HG03025 (cell line): ENCODE measurements around the gene PRKRIP1.
A peak's percentile ranks its signal among the peaks of the same experiment; 100 is the strongest.
"Not testable (repeated sequence)": the region's sequence is repeated elsewhere in the genome, so short reads cannot be mapped to it uniquely, and the experiment has no call there.

Experiments used
- ATAC-seq: cut with Tn5 transposase; IDR thresholded peaks from one replicate; pipeline ENCODE4 v1.9.1; 2021; ENCODE audit warnings: mild to moderate bottlenecking, moderate library complexity; ENCODE audit not compliant: unreplicated experiment, low FRiP score

PRKRIP1 gene, protein sequence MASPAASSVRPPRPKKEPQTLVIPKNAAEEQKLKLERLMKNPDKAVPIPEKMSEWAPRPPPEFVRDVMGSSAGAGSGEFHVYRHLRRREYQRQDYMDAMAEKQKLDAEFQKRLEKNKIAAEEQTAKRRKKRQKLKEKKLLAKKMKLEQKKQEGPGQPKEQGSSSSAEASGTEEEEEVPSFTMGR

DNA sequence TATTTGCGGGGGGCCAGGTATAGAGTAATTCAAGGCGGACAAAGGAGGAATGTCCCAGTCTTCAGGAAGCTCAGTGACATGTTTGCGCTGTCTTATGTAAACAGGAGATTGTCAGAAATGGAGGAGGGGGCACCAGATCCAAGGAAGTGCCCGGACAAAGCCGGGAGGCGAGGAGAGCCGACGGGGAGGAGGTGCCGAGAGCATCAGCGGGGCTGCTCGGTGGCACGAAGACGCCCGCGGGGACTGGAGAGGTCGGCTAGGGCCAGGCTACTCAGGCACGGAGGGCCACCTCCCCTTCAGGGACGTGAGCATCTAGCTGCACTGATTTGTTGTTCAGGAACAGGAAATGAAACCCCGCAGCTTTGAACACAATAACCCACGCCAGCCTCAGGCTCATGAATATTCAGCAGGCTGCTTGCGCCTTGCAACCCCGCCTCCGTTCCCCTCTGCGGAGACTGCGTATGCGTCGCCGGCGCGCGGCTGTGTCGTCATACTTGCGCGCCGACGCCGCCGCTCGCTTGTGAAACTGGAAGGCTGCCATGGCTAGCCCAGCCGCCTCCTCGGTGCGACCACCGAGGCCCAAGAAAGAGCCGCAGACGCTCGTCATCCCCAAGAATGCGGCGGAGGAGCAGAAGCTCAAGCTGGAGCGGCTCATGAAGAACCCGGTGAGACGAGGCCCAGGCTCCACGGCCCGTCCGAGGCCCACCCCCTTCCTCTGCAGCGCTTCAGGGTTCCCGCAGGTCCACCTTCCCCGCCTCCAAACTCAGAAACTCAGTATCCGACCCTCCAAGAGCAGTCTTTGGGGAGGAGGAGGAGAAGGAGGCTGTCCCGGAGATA lies at the start of gene PRKRIP1:
TSS of gene PRKRIP1 (plus strand) at position 491 of the 837 bp plus-strand sequence. CDS start at position 540, 49 bp downstream.
- ATAC-seq = peak; percentile 87

DNA sequence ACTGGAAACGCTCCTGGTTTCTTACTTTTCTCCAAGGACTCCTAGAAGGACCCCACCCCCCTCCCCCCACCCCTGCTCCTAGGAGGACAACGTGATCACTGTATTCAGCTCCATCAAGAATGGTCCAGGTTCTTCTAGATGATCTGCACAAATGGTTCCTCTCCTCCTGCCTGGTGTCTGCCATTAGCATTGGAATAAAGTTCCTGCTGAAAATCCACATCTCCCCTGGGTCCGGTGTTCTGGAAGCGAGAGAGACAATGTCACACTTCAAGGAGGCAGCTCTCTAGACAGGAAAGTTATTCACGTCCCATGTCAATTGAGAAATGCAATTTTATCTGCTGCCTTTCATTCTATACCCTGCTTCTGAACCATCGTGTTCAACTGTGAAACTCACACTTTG lies 49.2 kb upstream of the PRKRIP1 start:
- ATAC-seq = not testable (repeated sequence)

DNA sequence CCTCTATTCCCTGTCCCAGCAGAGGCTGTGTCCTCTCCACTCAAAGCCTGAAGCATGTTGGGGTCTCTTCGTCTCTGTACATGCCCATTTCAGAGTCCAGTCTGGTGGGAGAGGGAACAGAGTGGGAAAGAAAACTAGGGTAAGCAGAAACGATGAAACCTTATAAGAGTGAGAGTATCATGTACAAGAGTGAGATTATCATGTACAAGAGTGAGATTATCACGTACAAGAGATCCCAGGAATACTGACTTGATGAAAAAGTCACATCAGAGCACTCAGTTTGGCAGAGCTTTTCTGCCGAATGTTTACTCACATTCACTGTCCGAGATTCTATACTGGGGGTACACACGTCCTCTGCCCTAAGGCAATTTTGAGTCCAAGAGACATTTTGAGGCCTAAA lies 39.8 kb upstream of the PRKRIP1 start, which contains the start of gene SPDYE6:
TSS of gene SPDYE6 (minus strand) at position 101 of the 400 bp plus-strand sequence. CDS start 421 bp downstream, outside the sequence.
- not testable (repeated sequence) for ATAC-seq

DNA sequence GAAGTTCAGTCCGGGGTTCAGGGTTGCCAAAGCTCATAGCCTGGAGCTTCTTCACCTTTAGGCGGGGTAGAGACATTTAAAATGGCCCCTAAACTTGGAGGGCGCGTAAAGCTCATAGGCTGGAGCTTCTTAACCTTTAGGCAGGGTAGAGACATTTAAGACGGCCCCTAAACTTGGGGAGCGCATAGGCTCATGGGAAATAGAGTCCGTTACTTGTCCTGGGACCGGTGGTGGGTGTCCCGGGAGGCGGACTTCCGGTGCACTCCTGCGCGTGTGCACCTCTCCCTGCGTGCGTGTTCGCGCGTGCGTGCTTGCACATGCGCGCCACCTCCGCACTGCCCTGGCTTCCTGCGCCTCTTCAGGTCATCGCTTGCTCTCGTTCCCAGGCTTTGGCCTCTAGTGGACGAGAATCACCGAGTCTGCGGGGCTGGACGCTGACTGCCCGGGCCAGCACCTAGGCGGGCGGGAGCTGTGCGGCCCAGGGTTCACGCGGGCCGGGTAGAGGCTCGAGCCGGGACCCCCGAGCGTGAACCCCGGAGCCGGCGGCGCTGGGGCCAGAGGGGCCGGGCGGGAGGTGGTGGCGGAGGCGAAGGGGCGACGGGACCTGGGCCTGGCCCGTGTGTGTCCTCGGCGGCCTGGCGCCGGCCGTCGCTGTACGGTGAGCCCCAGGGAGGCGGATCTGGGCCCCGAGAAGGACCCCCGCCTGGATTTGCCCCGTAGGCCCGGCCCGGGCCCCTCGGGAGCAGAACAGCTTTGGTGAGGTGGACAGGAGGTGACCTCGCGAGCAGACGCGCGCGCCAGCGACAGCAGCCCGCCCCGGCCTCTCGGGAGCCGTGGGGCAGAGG lies 32.4 kb upstream of the PRKRIP1 start:
- ATAC-seq = peak; percentile 98

DNA sequence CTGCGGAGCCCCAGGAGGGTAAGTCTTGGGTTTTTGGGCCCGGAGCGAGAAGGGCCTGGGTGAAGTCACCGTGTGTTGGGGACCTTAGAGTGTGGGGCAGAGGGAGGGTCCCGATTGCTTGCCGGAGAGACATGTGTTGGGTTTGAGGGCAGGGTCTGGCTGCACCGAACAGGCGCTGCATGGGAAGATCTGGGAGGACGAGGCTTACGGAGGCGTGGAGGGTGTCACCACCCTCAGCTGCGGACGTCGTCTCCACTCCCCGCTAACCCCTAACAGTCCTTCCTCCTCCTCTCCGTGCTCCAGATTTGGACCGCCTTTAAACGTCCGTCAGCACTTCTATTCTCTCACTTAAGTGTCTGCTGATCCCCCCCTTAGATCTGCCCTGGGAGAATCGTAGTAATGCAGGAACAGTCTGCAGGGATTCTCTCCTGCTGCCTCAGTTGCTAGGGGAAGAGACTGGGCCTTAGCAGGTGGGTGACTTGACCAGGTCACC lies 31.7 kb upstream of the PRKRIP1 start:
- not testable (repeated sequence) for ATAC-seq

DNA sequence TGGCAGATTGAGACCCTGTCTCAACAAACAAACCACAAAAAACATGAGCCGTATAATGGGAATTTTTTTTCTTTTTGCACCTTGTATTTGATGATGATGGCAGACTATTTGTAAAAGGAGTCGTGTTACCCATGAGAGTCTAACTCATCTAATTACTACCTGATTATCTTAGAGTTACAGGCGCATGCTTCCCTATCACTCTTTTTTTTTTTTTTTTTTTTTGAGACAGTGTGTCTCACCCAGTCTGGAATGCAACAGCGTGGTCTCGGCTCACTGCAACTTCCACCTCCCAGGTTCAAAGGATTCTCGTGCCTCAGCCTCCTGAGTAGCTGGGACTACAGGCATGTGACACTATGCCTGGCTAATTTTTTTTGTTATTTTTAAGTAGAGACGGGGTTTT lies 30.8 kb upstream of the PRKRIP1 start:
- ATAC-seq = not testable (repeated sequence)

DNA sequence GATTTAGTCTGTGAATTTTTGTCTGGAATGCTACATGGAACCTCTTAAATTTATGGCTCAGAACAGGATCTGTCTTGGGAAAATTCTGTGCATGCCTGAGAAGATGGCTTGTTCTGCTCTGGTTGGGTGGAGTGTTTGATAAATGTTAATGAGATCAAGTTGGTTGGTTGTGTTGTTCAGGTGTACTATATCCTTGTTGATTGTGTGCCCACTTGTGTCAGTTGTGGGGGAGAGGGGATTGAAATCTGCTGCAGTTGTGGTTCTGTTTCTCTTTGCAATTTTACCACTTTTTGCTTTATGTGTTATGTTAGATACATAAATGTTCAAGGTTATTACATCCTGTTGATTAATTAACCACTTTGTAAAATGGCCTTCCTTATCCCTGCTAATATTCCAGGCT lies 26.1 kb upstream of the PRKRIP1 start:
- ATAC-seq = not testable (repeated sequence)

DNA sequence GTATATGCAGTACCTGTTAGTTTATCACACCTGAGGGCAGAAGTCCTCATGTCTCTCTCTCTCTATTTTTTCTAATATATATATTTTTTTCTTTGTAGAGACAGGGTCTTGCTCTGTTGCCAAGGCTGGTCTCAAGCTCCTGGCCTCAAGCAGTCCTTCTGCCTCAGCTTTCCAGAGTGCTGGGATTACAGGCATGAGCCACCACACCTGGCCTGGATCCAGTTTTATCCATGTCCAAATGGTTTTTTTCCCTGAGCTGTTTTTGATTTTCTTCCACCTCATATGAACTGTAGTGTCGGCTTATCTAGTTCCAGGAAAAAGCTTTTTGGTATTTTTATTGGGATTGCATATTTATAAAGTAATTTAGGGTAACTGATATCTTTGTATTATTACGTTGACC lies 23.4 kb upstream of the PRKRIP1 start:
- ATAC-seq = not testable (repeated sequence)

DNA sequence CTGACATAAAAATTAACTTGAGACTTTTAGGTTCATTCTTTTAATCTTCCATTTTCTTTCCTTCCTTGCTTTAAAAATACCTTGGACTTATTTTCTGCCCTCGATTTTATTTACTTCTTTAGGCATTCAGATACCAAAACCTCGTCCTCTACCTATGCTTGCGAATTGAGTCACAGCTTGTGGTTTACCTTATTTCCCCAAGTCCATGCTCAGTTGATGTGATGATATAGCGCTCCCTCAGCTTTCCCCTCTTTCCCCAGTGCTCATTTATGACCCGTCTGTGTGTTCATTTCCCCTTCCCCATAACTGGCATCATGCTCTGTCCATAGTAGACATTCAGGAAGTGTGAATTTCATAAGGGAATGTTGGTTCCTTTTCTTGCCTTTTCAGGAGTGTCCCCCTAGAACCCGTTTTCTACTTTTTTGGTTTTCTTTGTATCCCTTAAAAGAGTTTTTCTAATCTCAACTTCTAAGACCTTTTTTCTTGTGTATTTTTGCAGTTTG lies 19.1 kb upstream of the PRKRIP1 start:
- no peak for ATAC-seq

DNA sequence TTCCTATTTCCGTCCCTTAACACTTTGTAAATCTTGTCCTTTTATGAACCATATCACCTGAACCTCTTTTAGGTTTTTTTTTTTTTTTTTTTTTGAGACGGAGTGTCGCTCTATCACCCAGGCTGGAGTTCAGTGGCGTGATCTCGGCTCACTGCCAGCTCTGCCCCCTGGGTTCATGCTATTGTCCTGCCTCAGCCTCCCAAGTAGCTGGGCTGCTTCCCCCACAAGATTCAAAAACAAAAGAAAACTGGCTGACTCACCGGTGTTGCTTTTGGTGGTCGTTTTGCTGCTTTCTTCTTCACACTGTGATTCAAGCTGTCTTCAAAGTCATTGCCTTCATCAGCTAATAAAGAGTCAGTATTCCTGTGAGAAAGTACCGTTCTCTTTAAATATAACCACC lies 15.3 kb upstream of the PRKRIP1 start:
- not testable (repeated sequence) for ATAC-seq

DNA sequence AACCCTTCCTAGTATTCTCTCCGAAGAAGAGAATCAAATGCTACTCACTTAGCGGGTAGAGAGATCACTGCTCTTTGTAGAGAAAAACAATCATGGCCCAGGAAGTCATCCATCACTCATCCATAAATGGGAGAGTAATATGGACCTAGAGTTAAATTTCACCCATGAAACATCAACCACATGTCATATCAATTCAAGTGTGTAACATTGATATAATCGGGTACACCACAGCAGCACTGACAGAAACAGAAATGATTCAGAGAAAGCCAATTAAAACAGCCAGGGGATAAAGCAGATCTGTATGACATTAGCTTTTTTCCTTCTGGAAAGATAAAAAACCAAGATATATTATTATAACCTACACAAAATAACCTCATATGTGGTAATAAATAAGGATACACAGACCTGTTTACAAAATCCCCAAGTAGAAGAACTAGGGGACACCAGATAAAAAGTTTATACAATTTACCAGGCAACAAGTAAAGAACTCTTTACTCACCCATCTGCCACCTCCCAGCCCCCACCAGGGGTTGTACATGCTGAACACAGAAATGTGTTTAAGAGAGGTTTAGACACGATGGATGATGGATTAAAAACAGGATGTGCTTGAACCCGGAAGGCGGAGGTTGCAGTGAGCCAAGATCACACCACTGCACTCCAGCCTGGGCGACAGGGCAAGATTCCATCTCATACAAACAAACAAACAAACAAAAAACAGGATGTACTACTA lies 14.3 kb upstream of the PRKRIP1 start:
- ATAC-seq = not testable (repeated sequence)

DNA sequence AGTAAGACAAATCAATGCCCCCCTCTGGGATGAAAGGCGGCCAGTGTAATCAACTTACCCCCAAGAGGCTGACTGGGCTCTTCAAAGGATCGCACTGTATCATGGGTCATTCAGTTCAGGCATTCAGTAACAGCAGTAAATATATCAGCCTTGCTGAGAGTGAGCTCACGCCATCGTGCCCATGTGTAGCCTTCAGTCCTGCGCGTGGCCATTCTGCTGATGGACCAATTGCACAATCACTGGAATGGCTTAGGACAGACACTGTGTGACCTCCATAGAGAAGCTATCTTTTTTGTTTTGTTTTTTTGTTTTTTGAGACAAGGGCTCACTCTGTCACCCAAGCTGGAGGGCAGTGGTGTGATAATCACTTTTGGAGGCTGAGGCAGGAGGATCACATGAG lies 9.1 kb upstream of the PRKRIP1 start:
- no peak for ATAC-seq

DNA sequence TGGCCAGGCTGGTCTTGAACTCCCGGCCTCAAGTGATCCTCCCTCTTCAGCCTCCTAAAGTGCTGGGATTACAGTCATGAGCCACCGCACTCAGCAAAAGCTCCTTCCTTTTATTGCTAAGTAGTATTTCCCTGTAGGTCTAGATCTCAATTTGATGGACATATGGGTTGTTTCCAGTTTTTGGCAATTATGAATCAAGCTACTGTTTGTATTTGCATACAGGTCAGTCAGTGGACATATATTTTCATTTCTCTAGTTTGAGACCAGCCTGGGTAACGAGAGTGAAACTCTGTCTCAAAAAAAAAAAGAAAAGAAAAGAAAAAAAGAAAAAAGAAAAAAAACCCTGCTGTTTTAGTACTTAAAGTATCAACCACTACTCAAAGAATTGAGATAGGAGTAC lies 6.4 kb upstream of the PRKRIP1 start:
- ATAC-seq = no peak

DNA sequence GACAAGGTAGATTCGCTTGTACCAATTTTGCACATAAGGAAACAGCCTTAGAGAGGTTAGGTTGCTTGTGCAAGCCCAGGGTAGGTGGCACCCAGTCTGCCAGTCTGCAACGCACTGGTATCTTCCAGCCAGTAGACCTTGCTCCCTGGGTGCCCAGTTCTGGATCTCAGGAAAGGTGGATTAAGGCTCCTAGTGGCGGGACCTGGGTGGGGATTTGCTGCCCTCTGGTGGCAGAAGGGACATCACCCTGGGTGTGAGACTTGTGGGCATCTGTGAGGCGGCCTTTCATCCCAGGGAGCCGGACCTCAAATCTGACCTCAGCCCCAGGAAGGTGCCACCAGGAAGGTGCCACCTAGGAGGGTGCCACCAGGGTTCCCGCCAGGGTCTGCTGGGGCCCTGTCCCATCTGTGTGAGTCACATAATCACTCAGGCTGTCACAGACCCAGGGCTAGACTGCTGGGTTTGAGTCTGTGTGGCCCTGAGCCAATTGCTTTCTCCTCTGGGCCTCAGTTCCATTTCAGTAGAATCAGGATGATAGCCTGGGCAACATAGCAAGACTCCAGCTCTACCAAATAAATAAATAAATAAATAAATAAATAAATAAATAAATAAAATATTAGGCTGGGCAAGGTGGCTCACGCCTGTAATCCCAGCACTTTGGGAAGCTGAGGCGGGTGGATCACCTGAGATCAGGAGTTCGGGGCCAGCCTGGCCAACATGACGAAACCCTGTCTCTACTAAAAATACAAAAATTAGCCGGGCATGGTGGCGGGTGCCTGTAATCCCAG lies 5.3 kb upstream of the PRKRIP1 start:
- no peak for ATAC-seq

DNA sequence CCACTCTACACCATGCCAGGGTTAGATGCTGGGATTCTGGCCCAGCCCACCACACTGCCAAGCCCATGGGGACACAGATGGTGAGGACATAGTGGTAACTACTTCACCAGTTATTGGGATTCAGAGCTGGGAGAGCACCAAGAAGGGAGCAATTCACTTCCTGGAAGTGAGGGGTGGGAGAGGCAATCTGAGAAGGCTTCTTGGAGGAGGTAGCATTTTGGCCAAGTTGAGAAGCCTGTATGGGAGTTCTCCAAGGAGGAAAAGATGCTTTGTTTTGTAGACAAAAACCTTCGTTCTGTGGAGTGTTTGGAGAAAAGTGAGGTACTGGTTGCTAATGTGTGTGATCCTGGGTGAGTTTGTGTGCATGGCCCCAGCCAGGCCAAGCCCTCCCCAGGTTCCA lies 3.8 kb upstream of the PRKRIP1 start:
- no peak for ATAC-seq

DNA sequence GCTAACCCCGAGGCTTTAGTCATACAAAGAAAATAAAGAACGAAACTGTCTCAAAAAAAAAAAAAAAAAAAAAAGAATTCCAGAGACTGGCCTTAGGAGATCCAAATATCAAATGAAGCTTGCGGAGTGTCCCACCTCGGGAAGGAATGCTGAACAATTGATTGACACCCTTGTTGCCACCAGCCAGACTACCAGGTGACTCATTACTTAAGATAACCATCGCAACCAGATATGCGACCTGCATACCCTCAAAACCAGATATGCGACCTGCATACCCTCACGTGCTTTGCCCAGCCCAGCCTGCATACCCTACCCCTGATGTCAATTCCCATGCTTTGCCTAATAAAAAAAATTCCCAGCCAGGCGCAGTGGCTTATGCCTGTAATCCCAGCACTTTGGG lies 2.7 kb upstream of the PRKRIP1 start:
- ATAC-seq = no peak

DNA sequence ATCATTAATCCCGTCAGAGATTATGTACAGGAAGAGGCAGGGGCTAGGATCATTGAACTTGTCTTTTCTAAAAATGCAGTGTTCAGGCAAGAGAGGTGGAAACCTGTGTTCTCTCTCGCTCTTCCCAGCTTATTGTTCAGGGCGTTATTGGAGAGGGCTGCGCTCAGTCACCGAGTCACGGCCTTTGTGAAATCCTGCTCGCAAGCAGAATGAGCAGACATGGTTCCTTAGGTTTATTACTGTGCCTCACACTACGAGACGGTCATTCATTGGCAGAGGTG lies 631 bp upstream of the PRKRIP1 start:
- no peak for ATAC-seq

DNA sequence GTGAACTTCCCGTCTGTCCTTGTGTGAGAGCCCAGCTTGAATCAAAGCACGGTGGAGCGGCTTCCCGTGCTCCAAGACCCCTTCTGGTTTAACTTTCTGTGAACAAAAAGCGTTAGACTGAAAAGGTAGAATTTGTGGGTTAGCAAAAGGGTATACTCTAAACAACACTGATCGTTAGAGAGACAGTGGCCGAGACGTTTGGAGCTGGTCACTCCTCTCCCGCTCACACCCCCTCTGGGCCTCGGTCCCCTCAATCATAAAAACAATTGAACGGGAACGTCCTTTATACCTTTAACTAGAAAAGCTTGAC lies 502 bp downstream of the PRKRIP1 start:
- ATAC-seq = no peak

DNA sequence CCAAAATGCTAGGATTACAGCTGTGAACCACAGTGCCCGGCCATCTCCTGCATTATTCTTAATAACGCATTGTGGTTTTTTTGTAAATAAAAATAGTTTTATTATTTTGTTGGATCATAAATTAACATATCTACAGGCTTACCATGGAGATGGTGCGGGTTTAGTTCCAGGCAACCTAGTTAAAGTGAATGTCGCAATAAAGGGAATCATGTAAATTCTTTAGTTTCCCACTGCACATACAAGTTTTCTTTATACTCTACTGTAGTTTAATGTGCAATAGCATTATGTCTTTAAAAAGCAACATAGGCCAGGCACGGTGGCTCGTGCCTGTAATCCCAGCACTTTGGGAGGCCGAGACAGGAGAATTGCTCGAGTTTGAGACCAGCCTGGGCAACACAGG lies 2.4 kb downstream of the PRKRIP1 start:
- no peak for ATAC-seq

DNA sequence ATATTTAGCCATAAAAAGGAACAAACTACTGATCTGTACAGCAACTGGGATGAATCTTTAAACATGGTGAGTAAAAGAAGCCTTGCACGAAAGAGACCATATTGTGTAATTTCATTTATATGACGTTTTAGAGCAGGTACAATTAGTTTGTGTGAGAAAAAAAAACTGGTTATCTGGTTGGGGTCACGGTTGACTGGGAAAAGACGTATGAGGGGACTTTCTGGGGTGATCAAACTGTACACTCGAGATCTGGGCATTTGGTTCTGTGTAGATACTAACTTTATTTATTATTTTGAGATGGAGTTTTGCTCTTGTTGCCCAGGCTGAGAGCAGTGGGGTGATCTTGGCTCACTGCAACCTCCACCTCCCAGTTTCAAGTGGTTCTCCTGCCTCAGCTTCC lies 4.2 kb downstream of the PRKRIP1 start:
- no peak for ATAC-seq
